DMS 273 (cell line): ENCODE results near the gene CMYA5.

Experiments used
- DNase-seq: peaks from one replicate; lab custom pipeline; 2025; ENCODE audit not compliant: unreplicated experiment; lab: John Stamatoyannopoulos, UW

CMYA5 gene

DNA sequence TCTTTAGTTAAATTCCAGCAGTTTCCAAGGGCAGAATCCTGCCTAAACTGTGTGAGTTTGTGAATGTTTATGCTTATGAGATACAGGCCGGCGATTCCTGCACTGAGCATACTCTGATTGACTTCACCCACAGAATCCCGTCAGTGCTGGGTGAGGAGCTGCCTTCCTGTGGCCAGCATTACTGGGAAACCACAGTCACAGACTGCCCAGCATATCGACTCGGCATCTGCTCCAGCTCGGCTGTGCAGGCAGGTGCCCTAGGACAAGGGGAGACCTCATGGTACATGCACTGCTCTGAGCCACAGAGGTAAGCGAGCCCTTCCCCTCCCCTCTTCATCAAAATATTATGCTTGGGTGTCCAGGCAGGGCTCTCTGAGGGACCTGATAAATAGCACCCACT is 103.7 kb downstream of the CMYA5 start:
- DNase-seq = no peak

DNA sequence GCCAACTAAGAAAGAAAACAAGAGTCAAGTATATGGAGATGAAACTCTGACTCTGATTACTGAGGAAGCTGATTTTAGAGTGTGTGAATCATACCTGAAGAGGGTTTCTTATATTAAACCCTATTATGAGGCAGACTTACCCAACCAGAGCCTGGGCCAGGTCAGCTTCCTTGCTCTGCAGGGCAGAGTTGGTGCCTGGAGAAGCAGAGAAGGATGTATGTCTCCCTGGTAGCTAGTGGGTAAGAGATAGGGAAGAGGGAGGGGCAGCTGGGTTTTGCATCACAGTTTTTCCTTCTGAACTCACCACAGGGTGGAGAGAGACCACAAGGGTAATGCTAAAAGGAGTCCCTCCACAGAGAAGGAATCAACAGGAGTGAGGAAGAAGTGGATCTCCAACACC is 104.1 kb downstream of the CMYA5 start:
- no peak for DNase-seq

DNA sequence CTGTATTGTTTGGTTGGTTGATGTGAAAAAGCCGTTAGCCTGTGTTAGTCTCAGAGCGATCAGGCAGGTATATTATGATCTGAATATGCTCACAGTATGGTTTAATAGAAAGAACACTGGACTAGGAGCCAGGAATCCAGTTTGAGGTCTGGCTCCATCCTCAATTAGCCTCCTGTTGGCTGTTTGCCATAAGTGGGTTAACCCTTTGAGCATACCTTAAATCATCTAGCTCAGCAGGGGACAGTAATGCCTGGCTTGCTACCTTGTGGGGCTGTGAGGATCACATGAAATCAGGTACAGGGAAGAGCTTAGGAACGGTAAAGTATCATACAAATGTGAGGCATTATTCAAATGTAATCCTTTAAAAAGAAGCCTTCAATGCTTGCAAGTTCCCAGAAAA is 104.7 kb downstream of the CMYA5 start:
- DNase-seq = peak; percentile 64

DNA sequence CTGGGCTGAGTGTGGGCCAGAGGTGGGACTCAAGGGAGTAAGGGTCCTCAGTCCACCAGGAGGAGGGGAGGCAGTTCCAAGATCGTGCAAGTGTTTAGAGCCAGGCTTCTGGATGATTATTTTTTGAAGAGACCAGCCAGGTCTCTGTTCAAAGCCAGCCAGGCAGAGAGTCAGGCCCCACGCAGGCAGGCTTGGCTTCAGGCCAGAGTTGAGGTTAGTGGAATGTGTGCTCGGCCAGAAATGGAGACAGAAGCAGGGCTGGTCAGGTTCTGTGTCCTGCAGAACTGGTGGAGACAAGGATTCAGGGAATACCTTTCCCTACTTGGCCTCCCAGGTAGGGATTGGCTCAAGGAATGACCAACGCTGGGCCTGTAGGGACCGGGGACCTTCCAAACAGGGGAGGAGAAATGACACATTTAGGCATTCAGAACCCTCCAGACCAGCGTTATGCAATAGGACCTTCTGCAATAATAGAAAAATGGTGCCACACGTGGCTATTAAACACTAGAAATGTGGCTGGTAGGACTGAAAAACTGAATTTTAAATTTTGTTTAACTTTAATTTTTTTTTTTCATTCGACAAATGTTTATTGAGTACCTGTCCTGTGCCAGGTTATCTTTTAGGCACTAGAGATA is 106.2 kb downstream of the CMYA5 start:
- peak; percentile 13 for DNase-seq

DNA sequence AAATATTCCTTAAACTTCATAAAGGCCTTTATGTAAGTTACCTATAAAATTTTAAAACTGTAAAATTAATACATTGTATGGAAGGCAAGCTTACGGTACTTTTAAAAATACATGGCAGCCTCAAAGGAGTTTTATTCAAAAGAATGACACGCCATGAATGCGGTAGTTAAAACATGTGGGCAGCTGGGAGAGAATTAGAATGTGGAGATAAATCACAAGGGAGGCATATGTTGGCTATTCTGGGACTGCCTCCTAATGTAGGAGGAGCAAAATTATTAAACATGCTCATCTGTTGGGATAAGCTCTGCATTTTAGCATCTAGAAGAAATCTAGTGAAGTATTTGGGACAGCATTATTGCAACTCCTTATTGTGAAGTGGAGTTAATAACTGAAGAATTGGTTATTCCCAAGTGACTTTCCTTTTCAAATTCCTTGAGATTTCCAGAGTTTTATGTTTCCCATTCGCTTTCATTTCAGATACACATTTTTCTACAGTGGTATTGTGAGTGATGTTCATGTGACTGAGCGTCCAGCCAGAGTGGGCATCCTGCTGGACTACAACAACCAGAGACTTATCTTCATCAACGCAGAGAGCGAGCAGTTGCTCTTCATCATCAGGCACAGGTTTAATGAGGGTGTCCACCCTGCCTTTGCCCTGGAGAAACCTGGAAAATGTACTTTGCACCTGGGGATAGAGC is 109.4 kb downstream of the CMYA5 start:
- peak; percentile 48 for DNase-seq

DNA sequence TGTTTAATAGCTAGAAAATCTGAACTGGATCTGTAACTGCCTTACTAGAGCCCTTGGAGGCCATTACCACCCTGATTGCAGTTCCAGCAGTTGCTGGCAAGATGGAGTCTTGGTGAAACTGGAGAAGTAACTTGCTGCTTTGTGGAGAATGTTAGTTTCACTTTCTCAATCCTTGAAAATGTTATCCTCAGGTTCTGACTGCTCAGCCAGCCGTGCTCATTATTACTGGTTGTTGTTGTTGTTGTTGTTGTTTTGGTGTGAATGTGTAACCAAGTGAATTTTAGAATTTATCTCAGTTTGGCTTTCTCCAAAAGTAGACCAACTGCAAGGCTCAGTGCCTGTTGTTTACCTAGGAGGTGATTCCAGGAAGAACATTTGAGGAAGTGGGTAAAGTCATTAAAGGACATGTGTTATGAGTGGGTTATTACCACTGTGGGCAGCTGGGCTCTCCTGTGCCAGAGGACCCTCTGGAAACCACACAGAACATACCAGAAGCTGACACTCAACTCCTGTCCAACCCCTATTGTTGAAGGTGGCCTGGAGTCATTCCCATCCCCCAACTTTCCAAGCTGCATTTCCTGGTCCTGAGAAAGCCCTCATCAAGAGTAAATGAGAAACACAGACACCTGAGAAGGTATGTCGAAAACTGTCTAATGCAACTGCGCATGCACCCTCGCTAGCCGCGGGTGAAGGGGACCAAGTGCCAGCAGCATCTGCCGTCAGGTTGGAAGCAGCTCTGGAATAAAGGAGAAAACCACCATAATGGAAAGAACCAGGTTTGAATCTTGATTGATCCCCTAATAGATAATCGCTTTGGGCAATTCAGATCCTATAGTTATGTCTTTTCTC is 111.6 kb downstream of the CMYA5 start:
- DNase-seq = peak; percentile 6

DNA sequence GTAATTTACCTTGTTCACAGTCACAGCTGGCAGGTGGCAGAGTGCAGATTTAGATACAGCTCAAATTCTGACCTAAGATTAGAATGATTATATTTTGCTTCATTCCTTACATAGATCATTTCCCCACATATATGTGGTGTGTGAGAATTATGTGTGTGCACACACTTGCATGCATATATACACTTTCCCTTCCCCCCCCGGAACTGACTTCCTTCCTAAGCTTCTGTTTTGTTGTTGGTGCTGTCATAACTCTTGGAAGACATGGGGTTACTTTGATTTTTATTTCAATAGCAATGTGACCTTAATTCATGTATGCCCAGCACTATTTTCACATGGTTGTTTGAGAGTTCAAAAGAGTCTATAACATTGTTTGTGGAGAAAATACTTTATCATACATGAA is 112.8 kb downstream of the CMYA5 start:
- no peak for DNase-seq

DNA sequence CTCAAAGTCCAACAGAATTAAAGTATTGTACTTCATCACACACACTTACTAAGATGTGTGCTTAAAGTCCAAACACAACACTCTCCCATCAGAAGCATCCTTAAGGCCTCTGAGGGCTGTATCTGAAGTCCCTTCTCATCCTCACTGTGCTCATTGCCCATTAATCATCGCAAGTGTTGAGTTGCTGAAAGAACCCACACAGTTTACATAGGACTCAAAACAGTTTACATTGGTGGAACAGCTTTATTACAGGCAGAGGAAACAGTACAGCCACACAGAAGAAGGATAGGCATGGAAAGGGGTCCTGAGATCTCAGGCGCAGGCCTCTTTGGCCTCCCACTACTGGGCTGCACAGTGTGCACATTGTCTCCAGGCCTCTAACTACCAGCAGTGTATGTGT is 113.4 kb downstream of the CMYA5 start:
- DNase-seq = no peak

DNA sequence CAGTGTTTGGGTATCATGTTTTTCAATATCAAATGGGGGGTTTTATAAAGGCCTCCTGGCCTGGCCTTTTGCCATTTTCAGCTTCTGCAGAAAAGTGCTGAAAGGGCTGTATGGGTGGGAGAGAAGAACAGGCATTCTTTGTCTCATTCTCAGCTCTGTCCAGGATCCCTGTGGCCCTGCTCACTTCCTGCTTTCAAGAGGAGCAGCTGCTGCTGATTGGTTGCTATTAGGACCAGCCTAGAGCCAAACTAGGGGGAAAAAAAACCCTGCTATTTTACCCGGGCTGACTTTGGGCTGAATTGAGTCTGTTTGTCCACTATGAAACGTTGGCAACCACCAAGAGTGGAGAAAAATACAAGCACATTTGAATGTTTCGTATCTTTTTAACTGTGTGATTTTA is 117.1 kb downstream of the CMYA5 start:
- no peak for DNase-seq

DNA sequence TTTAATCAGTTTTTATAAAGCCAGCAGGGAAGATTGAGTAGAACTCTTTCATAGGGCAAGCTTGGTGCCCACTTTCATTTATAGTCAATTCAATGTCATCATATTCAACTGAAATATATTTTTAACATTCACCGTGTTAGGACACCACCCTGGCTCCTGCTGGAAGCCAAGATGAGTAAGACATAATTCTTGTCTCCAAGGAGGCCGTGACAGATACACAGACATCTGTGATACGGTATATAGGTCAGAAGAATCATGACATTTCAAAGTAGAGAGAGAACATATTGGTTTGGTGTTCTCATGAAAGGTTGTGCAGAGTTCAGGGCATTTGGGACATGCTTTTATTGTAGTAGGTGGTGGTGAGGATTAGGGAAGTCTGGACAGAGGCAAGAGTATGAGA is 120.1 kb downstream of the CMYA5 start:
- no peak for DNase-seq

DNA sequence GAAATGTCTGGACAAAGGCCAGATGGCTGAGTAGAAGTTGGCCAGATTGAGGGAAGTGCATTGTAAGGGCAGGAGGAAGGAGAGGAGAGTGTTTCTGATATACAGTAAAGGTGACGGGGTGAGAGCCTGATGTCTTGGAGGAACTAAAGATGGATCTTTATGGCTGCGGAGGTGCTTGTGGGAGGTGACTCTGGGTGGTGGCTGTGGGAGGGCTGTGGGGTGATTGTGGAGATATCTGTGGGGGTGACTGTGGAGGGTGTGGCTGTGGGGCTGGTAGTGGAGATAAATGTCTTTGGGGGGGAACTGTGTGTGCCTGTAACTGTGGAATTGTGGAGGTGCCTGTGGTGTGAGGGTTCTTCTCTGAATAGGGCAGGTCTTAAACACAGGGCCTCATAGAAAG is 121.4 kb downstream of the CMYA5 start:
- DNase-seq = no peak

DNA sequence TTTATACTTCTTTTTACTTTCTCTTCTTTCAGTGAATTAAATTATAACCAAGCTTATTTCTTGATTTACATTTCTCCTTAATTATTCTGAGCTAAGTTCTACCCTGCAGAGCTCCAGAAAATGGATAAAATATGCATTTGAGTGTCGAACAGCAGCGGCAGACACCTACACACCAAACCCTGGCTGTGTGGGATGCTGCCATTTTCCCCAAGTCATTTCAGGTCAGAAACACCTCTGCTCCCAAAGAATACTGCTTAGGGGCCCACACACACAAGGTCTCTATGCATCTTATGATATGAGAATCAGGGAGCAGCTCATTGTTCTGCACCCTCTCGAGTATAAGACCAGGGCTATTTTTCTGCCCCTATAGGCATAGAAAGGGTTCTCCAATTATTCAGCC is 122.3 kb downstream of the CMYA5 start:
- no peak for DNase-seq

DNA sequence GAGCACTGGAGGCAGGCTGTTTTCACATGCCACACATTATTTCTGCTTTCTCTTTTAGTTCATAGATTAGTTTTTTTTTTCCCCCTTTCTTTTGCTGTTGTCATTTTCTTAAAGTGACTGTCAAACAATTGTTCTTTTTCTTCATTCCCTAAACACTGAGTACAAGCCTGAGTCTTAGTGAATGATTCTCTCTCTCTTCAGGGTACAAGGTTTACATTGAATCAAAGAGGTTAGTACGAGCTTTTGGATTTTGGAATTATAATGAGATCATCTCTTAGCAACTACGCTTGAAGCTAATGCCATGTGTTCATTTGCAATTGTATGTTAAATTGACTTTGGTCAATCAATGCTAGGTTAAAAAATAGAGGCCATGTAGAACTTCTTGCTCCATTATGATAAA is 125.1 kb downstream of the CMYA5 start:
- DNase-seq = no peak

DNA sequence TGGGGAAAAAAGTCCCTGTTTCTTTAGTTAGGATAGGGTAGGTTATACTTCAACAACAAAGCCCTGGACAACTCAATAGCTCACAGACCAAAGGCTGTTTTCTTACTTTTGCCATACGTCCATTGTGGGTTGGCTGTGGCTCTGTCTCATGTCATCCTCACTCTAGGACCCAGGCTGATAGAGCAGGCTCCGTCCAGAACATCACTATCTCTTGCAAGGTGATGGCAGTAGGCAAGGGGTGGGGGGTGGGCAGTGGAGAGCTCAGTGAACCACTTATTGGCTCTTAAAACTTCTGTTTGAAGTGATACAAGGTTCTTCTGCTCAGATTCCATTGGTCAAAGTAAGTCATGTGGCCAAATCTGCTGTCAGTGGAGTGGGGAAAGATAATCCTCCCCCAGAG is 126.4 kb downstream of the CMYA5 start:
- no peak for DNase-seq

DNA sequence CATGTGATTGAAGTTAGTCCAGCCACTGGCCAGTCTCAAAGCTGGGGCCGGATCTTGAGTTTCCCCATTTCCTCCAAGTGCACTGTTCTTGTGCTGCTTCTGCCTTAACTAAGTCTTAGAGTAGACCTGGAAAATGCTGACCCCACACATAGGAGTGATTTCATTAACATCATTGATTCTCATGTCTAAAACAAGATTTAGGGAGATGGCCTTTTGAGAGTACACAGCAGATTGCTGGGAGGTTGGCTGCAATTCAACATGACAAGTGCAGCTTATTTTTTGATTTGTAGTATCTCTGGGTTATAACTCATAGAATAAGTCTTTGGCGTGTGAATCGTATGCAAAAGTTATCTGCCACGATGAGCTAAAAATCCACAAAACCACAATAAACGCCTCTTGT is 131.0 kb downstream of the CMYA5 start:
- no peak for DNase-seq

DNA sequence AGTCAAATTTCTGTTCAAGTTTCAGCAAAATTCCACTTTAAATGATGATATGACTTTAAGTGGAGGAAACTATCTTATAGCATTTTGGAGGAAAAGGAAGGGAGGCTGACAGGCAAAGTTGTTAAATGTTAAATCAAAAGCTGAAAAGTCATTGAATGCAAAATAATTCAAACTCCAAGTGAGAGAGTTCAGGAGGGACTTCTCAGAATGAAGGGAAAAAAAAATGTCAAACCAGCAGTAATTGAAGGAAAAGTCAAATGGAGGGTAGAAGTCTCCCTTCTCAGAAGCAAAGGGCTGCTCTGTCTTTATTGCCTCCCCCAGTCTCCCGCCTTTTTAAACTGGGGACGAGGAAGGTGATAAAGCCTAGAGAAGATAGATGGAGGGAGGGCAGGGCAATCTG is 134.8 kb downstream of the CMYA5 start:
- no peak for DNase-seq

DNA sequence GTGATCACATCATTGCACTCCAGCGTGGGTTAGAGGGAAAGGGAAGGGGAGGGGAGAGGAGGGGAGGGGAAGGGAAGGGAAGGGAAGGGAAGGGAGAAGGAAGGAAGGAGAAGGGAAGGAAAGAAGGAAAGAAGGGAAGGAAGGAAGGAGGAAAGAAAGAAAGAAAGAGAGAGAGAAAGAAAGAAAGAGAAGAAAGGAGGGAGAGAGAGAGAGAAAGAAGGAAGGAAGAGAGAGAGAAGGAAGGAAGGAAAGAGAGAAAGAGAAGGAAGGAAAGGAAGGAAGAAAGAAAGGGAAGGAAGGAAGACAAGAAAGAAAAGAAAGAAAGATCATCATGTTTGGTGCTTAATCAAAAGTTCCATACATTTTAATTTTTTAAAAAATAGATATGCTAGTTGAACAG is 136.2 kb downstream of the CMYA5 start:
- DNase-seq = no peak

DNA sequence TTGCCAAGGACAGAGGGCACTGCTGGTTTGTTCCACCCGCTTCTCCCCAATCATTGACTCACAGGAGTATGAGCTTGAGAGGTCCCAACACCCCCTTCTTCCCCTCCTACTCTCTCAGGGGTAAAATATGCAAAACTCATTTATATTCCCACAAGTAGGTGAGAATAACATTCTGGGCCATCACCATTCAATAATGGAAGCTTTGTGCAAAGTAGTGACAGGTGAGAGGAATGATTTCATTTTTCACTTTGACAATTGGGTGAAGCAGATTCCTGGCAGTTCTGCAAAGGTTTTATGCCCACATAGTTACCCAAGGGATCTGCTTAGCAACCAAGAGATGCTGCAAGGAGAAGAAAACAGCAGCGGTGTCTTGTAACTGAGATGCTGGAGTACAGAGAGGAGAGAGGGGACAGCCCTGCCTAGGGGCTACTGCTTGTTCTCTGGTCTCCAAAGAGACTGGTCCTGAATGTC is 137.6 kb downstream of the CMYA5 start:
- no peak for DNase-seq

DNA sequence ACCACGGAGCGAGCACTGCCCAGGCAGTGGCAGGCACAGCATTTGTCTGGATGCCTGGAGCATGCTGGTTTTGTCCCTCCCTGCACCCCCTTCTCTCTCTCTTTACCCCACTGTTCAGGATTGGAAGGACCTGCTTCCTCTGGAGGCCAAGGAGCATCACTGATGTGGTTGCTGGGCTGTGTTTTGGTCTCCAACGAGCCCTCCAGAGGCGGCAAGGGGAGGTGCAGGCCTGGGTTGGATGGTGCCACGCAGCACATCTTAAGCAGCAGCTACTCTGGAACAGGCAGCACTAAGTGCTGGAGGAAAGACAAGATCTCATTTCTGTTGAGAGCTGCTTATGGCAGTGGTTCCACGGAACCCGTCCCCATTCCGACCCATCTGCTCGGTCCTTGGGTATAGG is 139.6 kb downstream of the CMYA5 start:
- DNase-seq = peak; percentile 38

DNA sequence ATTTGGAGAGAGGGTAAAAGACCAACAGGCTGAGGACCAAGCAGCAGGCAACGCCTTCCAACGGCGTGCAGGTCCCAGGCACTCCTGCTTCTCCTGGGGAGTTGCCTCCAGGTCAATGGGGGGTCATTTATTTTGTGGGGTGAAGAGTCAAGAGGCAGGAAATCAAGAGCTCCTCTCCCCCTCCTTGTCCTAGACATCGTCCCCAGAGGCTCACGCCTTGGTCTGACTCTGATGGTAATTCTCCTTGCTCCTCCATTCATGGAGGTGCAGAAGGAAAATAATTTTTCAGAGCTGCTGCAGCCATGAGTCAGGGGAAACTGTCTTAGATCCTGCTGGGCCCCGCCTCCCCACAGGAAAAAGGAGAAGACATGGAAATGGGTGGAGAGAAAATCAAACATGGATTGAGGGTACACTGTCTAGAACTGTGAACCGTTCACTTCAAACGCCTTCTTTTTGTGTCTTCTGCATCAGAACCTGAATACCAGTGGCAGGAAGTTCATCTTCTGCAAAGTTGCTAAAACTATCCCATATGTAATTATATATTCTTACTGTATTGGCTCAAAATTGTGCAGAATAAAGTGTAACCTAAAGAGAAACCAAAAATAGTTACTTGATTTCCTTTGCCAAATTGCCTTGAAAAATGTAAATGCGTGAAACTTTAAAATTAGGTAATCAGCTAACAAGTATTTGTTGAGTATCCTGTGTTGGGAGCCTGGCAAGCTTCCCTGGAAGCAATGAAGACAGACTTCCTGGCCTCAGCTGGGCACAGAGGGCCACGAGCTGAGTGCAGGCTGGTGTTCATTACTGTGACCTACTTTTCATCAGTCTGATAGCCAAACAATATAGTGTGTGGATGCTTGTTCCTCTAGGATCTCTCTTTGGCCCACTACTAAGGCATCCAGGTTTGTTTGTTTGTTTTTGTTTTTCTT is 142.0 kb downstream of the CMYA5 start:
- DNase-seq = peak; percentile 8

DNA sequence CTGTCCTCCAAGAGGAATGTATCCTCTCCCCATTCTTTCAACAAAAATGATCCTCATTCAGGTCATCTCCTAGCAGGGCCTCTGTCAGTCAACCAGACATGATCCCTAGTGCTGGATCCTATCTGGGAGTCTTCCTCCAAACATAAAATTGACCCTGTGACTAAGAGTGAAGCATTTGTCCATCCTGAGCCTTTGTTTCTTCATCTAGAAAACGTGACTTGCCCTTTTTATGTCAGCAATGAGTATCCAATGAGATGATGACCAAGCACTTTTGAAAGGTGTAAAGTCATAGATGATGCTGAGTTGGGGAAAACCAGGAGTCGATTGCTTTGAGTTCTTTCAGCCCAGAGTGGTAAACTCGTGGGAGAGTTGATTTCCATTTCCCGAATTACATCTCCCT is 143.3 kb downstream of the CMYA5 start:
- no peak for DNase-seq
